GM10266 (cell line): ENCODE measurements around the gene SLX4.

Experiments
- DNase-seq: peaks from one replicate; pipeline ENCODE4 v3.0.0; 2012; ENCODE audit errors: extremely low spot score
- CTCF ChIP-seq: IDR thresholded peaks from 2 replicates; pipeline ENCODE4 v1.5.1; 2012; ENCODE audit warnings: mild to moderate bottlenecking, low read depth; ENCODE audit not compliant: control insufficient read depth, insufficient read depth; ENCODE audit errors: missing control alignments

Gene SLX4

GRCh38 chr16:3573146-3573815 lies 38.1 kb downstream of the SLX4 start:
- no peak for TF ChIP-seq CTCF
- DNase-seq = no peak

GRCh38 chr16:3570420-3571062 lies 40.9 kb downstream of the SLX4 start:
- no peak for TF ChIP-seq CTCF
- DNase-seq = no peak

- no peak for DNase-seq
- TF ChIP-seq CTCF = no peak
Measured at GRCh38 chr16:3569851-3570250, 41.6 kb downstream of the SLX4 start.

GRCh38 chr16:3566990-3567389 lies 44.4 kb downstream of the SLX4 start:
- DNase-seq = no peak

GRCh38 chr16:3564889-3565141 lies 46.6 kb downstream of the SLX4 start:
- no peak for TF ChIP-seq CTCF
- no peak for DNase-seq

More at GRCh38 chr16:3566990-3567389, 44.4 kb downstream of the SLX4 start:
- TF ChIP-seq CTCF = no peak

GRCh38 chr16:3564130-3564888 lies 47.1 kb downstream of the SLX4 start:
- no peak for TF ChIP-seq CTCF
- no peak for DNase-seq

GRCh38 chr16:3562914-3563480 lies 48.4 kb downstream of the SLX4 start:
- no peak for DNase-seq
- no peak for TF ChIP-seq CTCF
